Measurements from ENCODE around the gene CENPF.
"Not testable (repeated sequence)": the region's sequence is repeated elsewhere in the genome, so short reads cannot be mapped to it uniquely, and the experiment has no call there.

Gene CENPF

DNA sequence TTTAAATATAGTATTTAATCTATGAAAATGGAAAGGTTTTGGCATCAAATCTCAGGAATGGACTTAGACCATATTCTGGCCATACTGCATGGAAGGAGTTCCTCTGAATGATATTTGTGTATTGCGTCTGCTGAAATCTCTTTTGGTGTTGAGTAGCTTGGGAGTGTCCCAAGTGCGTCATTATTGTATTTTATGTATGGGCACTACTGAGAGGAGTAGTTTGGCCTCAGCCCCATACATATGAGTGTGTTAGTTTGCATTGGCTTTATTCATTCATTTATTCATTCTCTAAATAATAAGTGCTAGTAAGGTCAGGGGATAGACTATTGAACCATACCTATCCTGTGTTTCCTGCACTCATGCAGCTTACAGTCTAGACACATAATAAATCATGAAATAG lies 46.6 kb downstream of the CENPF start:
- in situ Hi-C loops (cut with HindIII; ENCODE audit: low sequenced_read_pairs), result no loop called here

DNA sequence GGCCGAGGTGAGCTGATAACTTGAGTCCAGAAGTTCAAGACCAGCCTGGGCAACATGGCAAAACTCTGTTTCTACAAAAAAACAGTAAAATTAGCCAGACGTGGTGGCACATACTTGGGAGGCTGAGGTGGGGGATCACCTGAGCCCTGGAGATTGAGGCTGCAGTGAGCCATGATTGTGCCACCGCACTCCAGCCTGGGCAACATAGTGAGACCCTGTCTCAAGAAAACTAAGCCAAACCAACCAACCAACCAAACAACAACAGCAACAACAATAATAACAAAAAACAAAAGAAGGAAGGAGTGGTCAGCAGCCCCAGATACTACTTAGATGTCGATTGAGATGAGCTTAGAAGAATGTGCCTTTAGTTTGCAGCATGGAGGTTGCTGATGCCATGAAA lies 47.7 kb downstream of the CENPF start:
- in situ Hi-C loops (cut with HindIII; ENCODE audit: low sequenced_read_pairs), result no loop called here

DNA sequence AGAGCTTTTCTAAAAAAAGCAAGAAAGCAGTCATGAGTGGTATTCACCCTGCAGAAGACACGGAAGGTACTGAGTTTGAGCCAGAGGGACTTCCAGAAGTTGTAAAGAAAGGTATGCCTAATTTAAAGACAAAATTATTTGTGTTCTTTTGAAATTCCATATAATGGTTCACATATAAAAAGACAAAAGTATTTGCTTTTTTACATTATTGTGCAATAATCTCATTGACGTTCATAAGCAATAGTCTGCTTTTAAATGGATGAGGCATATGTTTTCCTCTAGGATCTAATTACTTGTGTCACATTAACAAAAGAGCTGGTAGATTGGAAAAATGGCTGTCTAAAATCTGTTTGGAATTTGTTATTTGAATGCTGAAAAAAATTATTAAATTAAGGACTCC lies 54.3 kb downstream of the CENPF start:
- in situ Hi-C loops (cut with HindIII; ENCODE audit: low sequenced_read_pairs), result no loop called here

DNA sequence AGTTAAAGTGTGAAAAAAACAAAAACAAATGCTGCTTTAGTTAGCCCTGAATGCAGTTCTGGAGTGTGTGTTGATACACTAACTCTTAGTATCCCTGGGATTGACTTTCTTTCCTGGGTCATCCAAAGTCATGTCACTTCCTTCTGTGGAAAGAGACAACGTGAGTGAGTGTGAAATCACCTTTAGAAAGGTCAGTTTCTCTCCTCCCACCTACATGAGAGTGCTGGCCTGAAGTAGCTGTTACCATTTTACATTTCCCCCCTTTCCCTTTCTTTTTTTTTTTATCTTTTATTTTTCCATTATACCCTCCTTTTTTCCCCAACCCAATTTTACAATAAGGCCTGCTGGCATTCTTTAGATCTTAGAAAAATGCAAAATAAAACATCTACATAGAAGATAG lies 55.2 kb downstream of the CENPF start:
- in situ Hi-C loops (cut with HindIII; ENCODE audit: low sequenced_read_pairs), result no loop called here

DNA sequence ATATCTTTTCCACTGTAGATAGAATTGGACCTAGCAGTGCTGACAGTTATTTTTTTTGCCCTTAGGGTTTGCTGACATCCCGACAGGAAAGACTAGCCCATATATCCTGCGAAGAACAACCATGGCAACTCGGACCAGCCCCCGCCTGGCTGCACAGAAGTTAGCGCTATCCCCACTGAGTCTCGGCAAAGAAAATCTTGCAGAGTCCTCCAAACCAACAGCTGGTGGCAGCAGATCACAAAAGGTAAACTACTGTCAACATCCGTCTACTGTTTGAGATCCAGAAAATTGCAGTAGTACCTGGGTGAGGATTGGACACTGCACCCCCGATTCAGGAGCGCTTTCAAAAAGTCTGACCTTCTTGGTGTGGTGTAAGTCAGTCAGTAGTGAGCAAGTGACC lies 55.8 kb downstream of the CENPF start:
- in situ Hi-C loops (cut with HindIII; ENCODE audit: low sequenced_read_pairs), result no loop called here

DNA sequence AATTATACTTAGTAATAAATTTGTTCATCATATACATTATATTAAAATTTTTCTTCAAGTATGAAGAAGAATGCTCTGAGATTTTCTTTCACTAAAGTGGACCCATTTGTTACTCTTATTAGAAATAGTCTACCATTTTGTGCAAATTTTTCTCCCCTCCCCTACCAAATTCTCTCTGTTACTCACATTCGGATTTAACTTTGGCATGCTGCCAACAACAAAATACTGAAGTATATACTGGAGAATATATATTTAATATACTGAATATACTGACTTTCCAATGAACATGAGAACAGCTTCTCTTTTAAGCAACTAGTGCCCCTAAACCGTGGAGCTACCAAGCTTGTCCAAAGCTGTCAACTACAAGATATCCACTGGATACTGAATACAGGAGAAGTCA lies 57.2 kb downstream of the CENPF start:
- in situ Hi-C loops (cut with HindIII; ENCODE audit: low sequenced_read_pairs), result no loop called here

DNA sequence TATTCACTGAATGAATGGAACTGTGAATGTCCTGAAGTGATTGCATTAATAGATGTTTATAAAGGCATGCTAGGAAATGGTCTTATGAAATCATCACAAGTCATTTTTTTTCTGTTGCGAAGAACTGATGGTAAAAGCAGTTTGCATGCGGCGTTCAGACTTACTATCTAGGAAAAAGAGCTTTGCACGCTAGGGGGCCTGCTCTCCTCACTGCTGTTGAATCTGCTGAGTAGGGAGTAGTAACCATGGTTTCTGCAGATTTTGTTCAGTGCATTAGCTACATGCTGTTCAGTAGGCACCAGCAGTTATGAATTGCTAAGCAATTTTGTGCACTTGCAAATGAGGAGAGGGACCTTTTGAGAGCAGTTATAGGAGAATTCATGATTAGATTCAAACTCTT lies 57.9 kb downstream of the CENPF start:
- in situ Hi-C loops (cut with HindIII; ENCODE audit: low sequenced_read_pairs), result no loop called here

DNA sequence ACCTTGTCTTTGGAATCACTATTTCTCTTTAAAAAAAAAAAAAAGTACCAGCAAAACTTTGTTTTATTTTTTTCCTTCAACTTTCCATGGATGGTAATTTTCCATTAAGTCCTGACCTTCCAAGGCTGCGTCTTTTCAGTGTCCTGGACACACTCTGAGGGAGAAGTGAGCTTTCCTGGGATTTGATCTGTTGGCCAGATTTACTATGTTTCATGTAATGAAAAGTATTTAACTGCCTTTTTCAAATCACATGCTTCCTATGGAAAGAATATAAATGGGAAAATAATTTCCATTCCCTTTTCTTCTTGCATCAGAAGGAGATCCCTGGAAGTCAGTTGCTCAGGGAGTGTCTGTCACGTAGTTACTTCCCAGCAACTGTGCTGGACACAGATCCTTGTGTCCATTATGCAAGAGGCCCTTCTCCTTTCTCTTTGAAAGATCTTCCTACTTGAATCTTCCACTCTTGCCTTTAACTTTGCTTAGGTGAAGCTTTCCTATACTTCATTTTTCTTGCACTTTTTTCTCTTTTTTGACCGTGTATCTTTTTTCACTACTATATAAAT lies 59.3 kb downstream of the CENPF start:
- in situ Hi-C loops (cut with HindIII; ENCODE audit: low sequenced_read_pairs), result no loop called here

DNA sequence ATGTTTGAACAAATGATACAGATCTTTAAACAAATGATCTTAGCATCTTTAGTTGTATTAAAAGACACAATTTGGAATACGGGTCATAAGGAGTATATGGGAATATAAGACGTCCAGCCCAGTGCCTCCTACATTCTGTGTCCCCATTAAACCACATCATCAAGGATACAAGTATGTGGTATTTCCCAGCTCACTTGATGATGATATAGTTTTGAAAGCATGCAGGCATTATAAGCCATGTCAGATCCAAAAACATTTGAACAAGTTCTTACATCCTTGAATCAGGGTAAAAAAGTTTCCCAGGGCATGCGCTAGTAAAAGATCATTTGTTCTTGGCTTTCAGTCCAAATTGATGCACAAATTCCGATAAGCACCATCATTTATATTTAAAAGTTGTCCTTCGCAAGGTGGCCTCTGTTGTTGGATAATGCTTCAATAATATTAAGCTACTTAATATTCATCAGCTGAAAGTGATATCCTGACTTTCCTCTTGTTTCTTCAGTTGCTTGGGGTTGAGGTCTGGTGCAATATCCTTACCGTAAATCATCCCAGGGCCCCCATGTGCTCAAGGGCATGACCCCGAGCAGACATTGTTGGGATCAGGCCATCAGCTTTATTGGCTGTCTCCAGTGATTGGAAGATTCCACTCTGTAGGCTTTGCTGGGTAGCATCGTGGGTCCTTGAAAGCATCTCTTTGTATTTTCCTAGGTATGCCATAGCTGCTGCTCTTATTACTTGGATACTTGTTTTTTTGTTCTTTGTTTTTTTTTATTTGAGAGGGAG lies 61.8 kb downstream of the CENPF start:
- in situ Hi-C loops (cut with HindIII; ENCODE audit: low sequenced_read_pairs), result no loop called here

DNA sequence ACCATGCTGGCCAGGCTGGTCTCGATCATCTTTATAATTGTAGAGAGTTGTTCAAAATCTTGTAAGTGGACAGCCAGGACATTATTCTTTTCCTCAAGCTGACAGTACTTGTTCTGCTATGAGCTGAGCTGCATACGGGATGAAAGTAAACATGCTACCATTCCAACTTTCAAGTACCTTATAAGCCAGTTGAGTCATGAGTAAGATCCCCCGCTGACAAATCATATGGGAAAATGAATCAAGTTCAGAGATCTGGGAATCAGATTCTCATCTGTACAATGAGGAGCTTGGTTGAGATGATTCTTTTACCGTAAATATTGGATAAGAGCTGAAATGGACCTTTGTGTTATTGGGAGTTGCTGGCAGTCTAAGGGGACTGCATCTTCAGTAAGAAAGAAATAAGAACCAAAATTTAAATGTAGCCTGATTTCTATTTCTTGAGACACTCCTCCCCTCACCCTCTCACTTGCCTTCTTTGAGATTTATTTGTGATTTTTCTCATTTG lies 62.7 kb downstream of the CENPF start:
- in situ Hi-C loops (cut with HindIII; ENCODE audit: low sequenced_read_pairs), result no loop called here

DNA sequence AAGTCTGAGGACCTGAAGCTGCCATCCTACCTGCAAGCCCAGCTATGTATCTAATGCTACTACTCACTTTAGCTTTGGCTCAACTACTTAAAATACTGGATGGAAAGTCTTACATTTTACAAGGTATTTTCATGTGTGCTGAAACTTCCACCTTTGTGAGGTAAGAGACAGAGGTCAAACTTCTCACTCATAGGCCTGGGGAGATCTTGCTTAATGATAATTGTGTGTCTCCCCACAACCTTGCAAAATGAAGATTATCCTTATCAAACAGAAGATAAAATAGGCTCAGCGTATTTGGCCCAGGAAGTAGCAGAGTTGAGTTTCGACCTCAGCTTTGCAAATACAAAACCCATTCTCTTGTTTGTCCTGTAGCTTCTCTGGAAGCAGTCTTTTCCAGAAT lies 63.7 kb downstream of the CENPF start:
- in situ Hi-C loops (cut with HindIII; ENCODE audit: low sequenced_read_pairs), result no loop called here

DNA sequence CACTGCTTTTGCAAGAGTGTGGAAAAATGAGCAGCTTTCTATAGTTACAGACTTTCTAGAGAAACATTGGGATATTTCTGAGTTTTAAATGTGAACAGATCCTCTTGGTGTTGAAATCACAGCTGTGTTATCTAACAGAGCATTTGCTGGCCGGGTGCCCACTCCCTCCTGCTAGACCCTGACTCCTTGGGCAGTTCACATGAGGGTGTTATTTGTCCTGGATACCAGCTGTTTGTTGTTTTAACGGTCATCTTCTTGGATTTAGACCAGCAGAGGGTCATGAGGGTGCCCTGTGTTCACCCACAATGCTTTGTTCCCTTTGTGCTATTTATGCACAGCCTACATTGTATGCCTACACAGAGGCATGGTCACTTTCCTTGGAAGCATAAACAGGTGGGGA lies 67.1 kb downstream of the CENPF start:
- in situ Hi-C loops (cut with HindIII; ENCODE audit: low sequenced_read_pairs), result no loop called here

DNA sequence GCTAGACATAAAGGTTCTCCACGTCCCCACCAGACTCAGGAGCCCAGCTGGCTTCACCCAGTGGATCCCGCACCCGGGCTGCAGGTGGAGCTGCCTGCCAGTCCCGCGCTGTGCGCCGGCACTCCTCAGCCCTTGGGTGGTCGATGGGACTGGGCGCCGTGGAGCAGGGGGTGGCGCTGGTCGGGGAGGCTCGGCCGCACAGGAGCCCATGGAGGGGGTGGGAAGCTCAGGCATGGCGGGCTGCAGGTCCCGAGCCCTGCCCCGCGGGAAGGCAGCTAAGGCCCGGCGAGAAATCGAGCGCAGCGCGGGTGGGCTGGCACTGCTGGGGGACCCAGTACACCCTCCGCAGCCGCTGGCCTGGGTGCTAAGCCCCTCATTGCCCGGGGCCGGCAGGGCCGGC lies 70.0 kb downstream of the CENPF start:
- in situ Hi-C loops (cut with HindIII; ENCODE audit: low sequenced_read_pairs), result not testable (repeated sequence)

DNA sequence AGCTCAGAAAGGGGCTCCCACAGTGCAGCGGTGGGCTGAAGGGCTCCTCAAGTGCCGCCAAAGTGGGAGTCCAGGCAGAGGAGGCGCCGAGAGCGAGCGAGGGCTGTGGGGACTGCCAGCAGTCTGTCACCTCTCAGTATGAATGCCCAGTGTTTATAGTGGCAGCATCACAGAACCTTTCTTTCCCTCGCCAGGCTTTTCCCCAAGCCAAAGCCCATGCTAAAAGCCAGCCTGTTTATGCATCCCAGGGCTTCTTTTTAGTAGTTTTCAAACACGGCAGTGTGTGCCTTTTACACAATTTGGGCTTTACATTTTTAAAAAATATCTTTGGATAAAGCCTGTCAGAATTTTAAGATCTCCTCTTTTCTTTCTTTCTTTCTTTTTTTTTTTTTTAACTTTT lies 70.6 kb downstream of the CENPF start:
- in situ Hi-C loops (cut with HindIII; ENCODE audit: low sequenced_read_pairs), result no loop called here

DNA sequence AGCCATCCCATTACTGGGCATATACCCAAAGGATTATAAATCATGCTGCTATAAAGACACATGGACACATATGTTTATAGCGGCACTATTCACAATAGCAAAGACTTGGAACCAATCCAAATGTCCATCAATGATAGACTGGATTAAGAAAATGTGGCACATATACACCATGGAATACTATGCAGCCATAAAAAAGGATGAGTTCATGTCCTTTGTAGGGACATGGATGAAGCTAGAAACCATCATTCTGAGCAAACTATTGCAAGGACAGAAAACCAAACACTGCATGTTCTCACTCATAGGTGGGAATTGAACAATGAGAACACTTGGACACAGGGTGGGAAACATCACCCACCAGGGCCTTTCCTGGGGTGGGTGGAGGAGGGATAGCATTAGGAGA lies 72.5 kb downstream of the CENPF start:
- in situ Hi-C loops (cut with HindIII; ENCODE audit: low sequenced_read_pairs), result not testable (repeated sequence)

DNA sequence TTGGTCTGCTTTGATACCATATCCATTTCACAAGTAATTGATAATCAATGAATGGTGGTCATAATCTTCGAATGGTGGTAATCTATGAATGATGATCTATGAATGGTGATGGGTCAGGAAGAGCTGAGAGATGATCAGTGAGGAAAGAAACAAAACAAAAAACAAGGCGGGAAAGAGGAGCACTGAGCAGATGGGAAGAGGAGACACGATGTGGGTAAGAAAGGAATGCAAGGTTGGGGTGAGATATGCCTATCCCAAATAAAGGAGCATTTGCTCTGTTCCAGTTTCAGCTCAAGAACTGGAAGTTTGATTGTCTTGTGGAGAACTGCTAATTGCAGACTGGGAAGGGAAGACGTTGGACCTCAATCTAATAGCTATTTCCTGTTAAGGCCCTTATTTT lies 73.8 kb downstream of the CENPF start:
- in situ Hi-C loops (cut with HindIII; ENCODE audit: low sequenced_read_pairs), result no loop called here

DNA sequence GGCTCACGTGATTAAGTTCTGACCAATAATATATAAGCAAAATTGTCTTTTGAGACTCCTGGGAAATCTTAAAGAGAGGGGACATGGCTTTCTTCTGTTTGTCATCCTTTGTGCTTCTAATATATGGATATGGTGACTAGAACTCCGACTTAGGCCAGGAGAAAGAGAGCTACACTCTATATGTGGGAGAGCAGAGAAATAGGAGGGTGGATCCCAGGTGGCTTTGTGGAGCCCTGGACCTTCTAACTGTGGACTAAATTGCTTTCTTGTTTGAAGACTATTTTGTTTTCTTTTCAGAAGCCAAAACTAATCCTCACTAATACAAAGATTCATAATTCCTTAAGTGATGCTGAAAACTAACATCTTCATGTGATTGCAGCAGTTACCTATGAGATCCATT lies 75.0 kb downstream of the CENPF start:
- in situ Hi-C loops (cut with HindIII; ENCODE audit: low sequenced_read_pairs), result no loop called here

DNA sequence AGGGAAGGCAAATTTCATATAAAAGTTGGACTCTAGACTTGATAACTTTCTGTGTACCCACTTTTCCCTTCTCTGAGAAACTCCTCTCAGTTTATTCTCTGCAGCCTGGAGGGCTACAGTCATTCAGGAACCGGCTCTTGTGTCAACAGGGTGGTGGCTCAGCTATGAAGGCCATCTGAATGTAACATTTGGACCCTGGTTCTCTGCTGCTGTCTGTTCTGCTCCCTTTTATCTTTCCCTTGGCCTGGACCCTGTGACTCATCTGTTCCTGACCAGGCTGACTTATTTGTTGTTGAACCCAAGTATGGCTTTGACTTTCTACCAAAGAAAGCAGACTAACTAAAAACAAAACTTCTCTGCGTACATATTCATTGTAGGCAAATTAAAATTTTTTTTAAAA lies 75.4 kb downstream of the CENPF start:
- in situ Hi-C loops (cut with HindIII; ENCODE audit: low sequenced_read_pairs), result no loop called here

DNA sequence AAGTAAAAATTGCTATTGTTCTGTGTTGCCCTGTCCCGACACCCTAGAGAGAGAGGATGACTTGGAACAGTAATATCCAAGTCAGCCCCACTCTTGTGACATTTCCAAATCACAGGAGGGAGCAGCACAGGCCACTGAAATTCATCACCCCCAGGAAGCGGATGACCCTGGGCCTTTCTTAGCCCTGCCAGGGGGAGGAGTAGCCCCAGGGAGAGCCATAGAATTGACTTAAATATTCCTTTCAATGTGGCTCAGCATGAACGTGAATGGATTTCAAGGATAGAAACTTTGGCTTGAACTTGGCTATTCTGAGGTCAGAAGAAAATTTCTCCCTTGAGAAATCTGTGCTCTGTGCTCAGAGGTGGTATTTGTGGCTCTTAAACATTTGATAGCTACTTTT lies 80.6 kb downstream of the CENPF start:
- in situ Hi-C loops (cut with HindIII; ENCODE audit: low sequenced_read_pairs), result no loop called here

DNA sequence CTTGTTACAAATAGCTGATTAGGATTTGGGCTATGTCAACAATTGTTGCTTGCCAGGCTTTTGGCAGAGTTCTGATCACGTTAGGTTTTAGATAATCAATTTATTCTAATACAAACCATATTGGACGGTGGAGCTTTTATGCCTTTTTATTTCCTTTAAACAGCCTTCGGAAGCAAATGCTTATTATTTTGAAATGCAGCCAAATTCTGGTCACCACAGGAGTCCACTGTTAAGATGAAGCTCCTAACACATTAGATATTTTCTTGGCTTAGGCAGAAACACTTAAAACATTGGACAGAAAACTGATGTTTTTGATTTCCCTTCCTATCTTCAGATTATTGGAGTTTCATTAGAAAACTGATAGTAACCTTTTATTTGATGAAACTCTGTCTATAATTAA lies 82.9 kb downstream of the CENPF start:
- in situ Hi-C loops (cut with HindIII; ENCODE audit: low sequenced_read_pairs), result no loop called here

DNA sequence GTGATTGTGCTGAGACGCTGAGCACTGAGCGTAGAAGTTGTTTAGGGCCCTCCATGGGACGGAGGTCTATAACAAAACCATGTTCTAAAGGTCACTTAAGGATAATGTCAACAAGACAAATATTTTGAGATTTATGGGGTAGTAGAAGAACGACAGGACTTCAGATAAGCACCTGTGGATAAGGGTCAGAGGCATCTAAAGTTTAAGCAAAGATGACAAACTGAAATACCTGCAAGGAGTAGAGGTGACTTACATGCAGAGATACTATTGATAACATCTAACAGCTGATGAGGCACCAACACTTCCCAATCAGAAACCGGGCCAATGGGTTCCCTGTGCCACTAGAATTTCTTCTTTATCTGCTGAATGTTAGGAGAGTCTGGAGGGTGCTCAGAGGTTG lies 83.5 kb downstream of the CENPF start:
- in situ Hi-C loops (cut with HindIII; ENCODE audit: low sequenced_read_pairs), result no loop called here

DNA sequence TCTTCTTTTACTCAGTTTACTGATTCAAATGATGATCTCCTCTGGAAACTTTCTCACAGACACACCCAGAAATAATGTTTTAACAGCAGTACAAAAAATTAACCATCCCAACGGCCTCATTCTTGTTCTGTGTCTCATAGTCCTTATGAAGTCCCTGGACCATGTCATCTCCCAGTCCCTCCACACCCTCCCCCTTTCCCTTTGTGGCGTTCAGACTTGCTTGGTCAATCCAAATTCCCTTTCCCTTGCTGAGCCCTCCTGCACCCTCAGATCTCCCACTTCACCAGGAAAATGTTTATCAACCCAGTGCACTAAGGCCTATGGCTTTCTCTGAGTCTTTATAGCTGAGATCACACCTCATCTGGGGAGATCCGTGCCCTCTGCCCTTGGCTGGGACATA lies 85.9 kb downstream of the CENPF start:
- in situ Hi-C loops (cut with HindIII; ENCODE audit: low sequenced_read_pairs), result no loop called here

DNA sequence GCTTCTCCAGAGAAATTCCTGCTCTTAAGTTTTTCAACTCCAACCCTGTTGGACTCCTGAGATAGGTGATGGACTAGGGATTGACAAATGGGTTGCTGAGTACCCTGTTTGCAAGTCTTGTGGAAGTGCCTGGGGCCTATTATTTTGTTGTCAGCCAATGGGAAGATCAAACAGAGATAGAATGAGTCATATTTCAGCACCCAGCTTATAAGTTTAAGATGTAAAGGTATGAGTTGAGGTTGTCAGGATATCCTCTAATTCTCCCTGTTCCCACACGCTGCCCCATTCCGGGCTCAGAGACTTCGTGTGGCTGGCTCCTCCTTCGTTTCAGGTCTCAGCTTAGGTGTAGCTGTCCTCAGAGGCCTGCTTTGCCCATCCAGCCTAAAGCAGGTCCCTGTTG lies 91.8 kb downstream of the CENPF start:
- in situ Hi-C loops (cut with HindIII; ENCODE audit: low sequenced_read_pairs), result no loop called here
